GM23248 (cell line): Measurements from ENCODE around the gene C1QTNF3. TPM values are rescaled to one million over a fixed set of nuclear protein-coding genes. Genes with fewer than 3 reads are reported as not detected.

Source experiments
- DNase-seq: peaks from one replicate; pipeline ENCODE4 v3.0.0-alpha.2; 2015
- H2AFZ ChIP-seq: fragments of 200-600 bp; sonication (generic); 2 replicates; pipeline ENCODE4 v1.6.1; 2016; ENCODE audit warnings: antibody characterized with exemption
- H3F3A ChIP-seq: fragments of 200-600 bp; sonication (generic); 2 replicates; pipeline ENCODE4 v1.6.1; 2016; ENCODE audit warnings: mild to moderate bottlenecking, antibody characterized with exemption, mixed run types; ENCODE audit not compliant: insufficient read depth
- H3K27ac ChIP-seq: fragments of 200-600 bp; sonication (generic); 2 replicates; pipeline ENCODE4 v1.5.1; 2016; ENCODE audit warnings: mild to moderate bottlenecking
- H3K27me3 ChIP-seq: fragments of 200-600 bp; sonication (generic); replicated peaks from 2 replicates; pipeline ENCODE4 v1.6.1; 2016; ENCODE audit warnings: mild to moderate bottlenecking; ENCODE audit not compliant: insufficient read depth
- H3K36me3 ChIP-seq: fragments of 200-600 bp; sonication (generic); 2 replicates; pipeline ENCODE4 v1.6.1; 2016; ENCODE audit warnings: low read depth, mild to moderate bottlenecking
- H3K4me1 ChIP-seq: fragments of 200-600 bp; sonication (generic); 2 replicates; pipeline ENCODE4 v1.6.1; 2016; ENCODE audit warnings: mild to moderate bottlenecking; ENCODE audit not compliant: insufficient read depth
- H3K4me2 ChIP-seq: fragments of 200-600 bp; sonication (generic); one replicate; pipeline ENCODE4 v1.6.1; 2016; ENCODE audit warnings: mild to moderate bottlenecking; ENCODE audit not compliant: unreplicated experiment
- H3K4me3 ChIP-seq: fragments of 200-600 bp; sonication (generic); 2 replicates; pipeline ENCODE4 v1.5.1; 2016; ENCODE audit warnings: mild to moderate bottlenecking
- H3K79me2 ChIP-seq: fragments of 200-600 bp; sonication (generic); 2 replicates; pipeline ENCODE4 v1.6.1; 2016; ENCODE audit warnings: mild to moderate bottlenecking; ENCODE audit not compliant: insufficient read depth
- H3K9ac ChIP-seq: fragments of 200-600 bp; sonication (generic); 2 replicates; pipeline ENCODE4 v1.6.1; 2016; ENCODE audit warnings: mild to moderate bottlenecking
- H3K9me2 ChIP-seq: fragments of 200-600 bp; sonication (generic); 2 replicates; pipeline ENCODE4 v1.6.1; 2016; ENCODE audit warnings: mixed run types, mild to moderate bottlenecking, moderate library complexity; ENCODE audit not compliant: insufficient read depth
- H3K9me3 ChIP-seq: fragments of 200-600 bp; sonication (generic); one replicate; pipeline ENCODE4 v1.6.1; 2017; ENCODE audit warnings: low read depth
- H4K20me1 ChIP-seq: fragments of 200-600 bp; sonication (generic); 2 replicates; pipeline ENCODE4 v1.6.0; 2016; ENCODE audit not compliant: insufficient read depth
- EZH2 ChIP-seq: fragments of 200-600 bp; sonication (generic); IDR thresholded peaks from 2 replicates; pipeline ENCODE4 v1.6.1; 2018; ENCODE audit warnings: antibody characterized with exemption, mild to moderate bottlenecking; ENCODE audit not compliant: insufficient read depth, poor library complexity, severe bottlenecking
- EZH2phosphoT487 ChIP-seq: fragments of 200-600 bp; sonication (generic); IDR thresholded peaks from 2 replicates; pipeline ENCODE4 v1.6.1; 2018; ENCODE audit warnings: antibody characterized with exemption, moderate library complexity, mild to moderate bottlenecking, low read depth; ENCODE audit not compliant: insufficient read depth
- WGBS, 2 experiments: methylation state at CpG; one replicate each; pipeline ENCODE4 v1.1.6; 2015 to 2017; ENCODE audit warnings: low lambda C conversion rate in 2 of 2, low coverage in 1 of 2; ENCODE audit errors: missing lambda C conversion rate in 2 of 2; 5-methylcytosine and 5-hydroxymethylcytosine counted together
- in situ Hi-C: fragments of 300-500 bp; cut with MboI; formaldehyde crosslinking; loops from 2 replicates; pipeline ENCODE4 v1.15.0; 2020
- polyA plus RNA-seq: library from polyadenylated mRNA; unstranded; fragments of >200 nt; fragmentation: Nextera tagmentation; extraction: Ambion mirVana; gene quantifications from 2 replicates; pipeline ENCODE4 v1.2.1, GENCODE V29; 2016
- total RNA-seq: library from RNA; depleted of rRNA; stranded (reverse); fragments of >200 nt; shearing (Covaris generic); gene quantifications from 2 replicates; pipeline ENCODE4 v1.2.3, GENCODE V29; 2014

The C1QTNF3 gene
- total and polyA plus RNA-seq, 2 experiments from 2014 or later: 0.11 to 0.58 TPM

GRCh38 chr5:33985447-33985846 lies 57.6 kb downstream of the C1QTNF3 start:
- Histone ChIP-seq H3F3A (0 out of 2 replicates have a peak, but pooled peaks cover 9% of the 10 kb centered on the region), H3K9ac (no peak overlapping the region), H3K27me3 (no peaks in the 10 kb centered on the region), H2AFZ (no peak overlapping the region), H3K9me2 (no peaks in the 10 kb centered on the region; the same call in 1 of the 2 replicates), H3K36me3 (peaks cover 14% of the 10 kb centered on the region; the same call in 1 of the 2 replicates), H3K4me1 (peaks cover 11% of the 10 kb centered on the region), H3K4me2 (no peak overlapping the region), H3K79me2 (no peaks in the 10 kb centered on the region), H3K4me3 (no peak overlapping the region), H3K9me3 (no peaks in the 10 kb centered on the region), H3K27ac (no peak overlapping the region), H4K20me1 (no peaks in the 10 kb centered on the region)
- TF ChIP-seq EZH2phosphoT487 (no peak), EZH2 (no peak)
- no peak for DNase-seq
- in situ Hi-C loops: no loop called here
- 87 to 91% methylated on average over 6 of the region's 6 CpGs for WGBS, 2 experiments

DNA sequence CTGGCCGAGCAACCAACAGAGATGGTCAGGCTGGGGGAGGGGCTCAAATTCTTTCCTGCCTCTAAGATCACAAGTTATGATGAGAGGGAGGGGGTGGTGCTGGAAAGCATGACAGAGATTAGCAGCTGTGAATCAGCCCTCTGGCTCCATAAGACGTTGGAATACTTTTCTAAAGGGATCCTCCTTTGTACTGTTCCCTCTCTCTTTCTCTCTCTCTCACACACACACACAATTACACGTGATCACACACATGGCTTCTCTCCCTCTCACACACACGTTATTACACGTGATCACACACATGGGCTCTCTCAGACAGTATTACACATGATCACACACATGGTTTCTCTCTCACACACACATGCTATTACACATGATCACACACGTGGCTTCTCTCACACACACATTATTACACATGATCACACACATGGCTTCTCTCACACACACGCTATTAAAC lies 58.3 kb downstream of the C1QTNF3 start, which contains the start of gene SLC45A2:
SLC45A2 (minus strand) TSS at position 23 of the 454 bp plus-strand sequence. CDS start 110 bp downstream, outside the sequence.
- peak; percentile 50 for DNase-seq
- H3K4me2 ChIP-seq: no peak within 1 kb of the TSS

GRCh38 chr5:33984178-33984577 lies 58.8 kb downstream of the C1QTNF3 start:
- no peaks in the 10 kb centered on the region; the same call in 1 of the 2 replicates for H3K9me2 ChIP-seq
- H3K9ac ChIP-seq: no peak overlapping the region
- WGBS, 2 experiments: 94 to 95% methylated on average over 15 of the region's 15 CpGs
- H3K27me3 ChIP-seq: no peaks in the 10 kb centered on the region
- peaks cover 11% of the 10 kb centered on the region for H3K4me1 ChIP-seq
- 0 out of 2 replicates have a peak, but pooled peaks cover 9% of the 10 kb centered on the region for H3F3A ChIP-seq
- in situ Hi-C loops: no loop called here
- no peak for DNase-seq
- H3K4me2 ChIP-seq: no peak overlapping the region
- H4K20me1 ChIP-seq: no peaks in the 10 kb centered on the region
- no peak overlapping the region for H3K27ac ChIP-seq
- H3K9me3 ChIP-seq: no peaks in the 10 kb centered on the region
- TF ChIP-seq EZH2phosphoT487: no peak
- no peak for TF ChIP-seq EZH2
- H3K4me3 ChIP-seq: no peak overlapping the region
- no peaks in the 10 kb centered on the region for H3K79me2 ChIP-seq
- H2AFZ ChIP-seq: no peak overlapping the region
- peaks cover 11% of the 10 kb centered on the region; the same call in 1 of the 2 replicates for H3K36me3 ChIP-seq

More for the DNA sequence above, 58.3 kb downstream of the C1QTNF3 start, which contains the start of gene SLC45A2:
- H3K79me2 ChIP-seq: no peaks in the 10 kb centered on the region
- no peak within 1 kb of the TSS for H3K27ac ChIP-seq
- H3K9me3 ChIP-seq: no peaks in the 10 kb centered on the region
- no peak within 1 kb of the TSS for H3K4me3 ChIP-seq
- peaks cover 14% of the 10 kb centered on the region; the same call in 1 of the 2 replicates for H3K36me3 ChIP-seq
- no peaks in the 10 kb centered on the region for H4K20me1 ChIP-seq
- in situ Hi-C loops: no loop called here
- no peak within 1 kb of the TSS for H3K9ac ChIP-seq
- H3K27me3 ChIP-seq: no peaks in the 10 kb centered on the region
- H2AFZ ChIP-seq: no peak within 1 kb of the TSS
- 0 out of 2 replicates have a peak, but pooled peaks cover 9% of the 10 kb centered on the region for H3F3A ChIP-seq
- no peaks in the 10 kb centered on the region; the same call in 1 of the 2 replicates for H3K9me2 ChIP-seq
- whole genome bisulfite sequencing, 2 experiments: 42 to 43% methylated on average over 7 of the region's 7 CpGs
- peaks cover 11% of the 10 kb centered on the region for H3K4me1 ChIP-seq
- TF ChIP-seq EZH2 (no peak), EZH2phosphoT487 (no peak)

GRCh38 chr5:33981408-33982162 lies 61.4 kb downstream of the C1QTNF3 start:
- no peaks in the 10 kb centered on the region for H3K36me3 ChIP-seq
- no peak overlapping the region for H3K4me3 ChIP-seq
- H3K4me1 ChIP-seq: peaks cover 11% of the 10 kb centered on the region
- no peak overlapping the region for H3K9ac ChIP-seq
- H3K27me3 ChIP-seq: no peaks in the 10 kb centered on the region
- in situ Hi-C loops: no loop called here
- no peak overlapping the region for H3K27ac ChIP-seq
- peak overlapping the region; percentile 15 for H3K4me2 ChIP-seq
- TF ChIP-seq EZH2: no peak
- no peak for TF ChIP-seq EZH2phosphoT487
- H4K20me1 ChIP-seq: no peaks in the 10 kb centered on the region
- DNase-seq: peak; percentile 53
- no peaks in the 10 kb centered on the region; the same call in 1 of the 2 replicates for H3K9me2 ChIP-seq
- 53 to 58% methylated on average over 8 of the region's 8 CpGs for WGBS, 2 experiments
- no peaks in the 10 kb centered on the region for H3K9me3 ChIP-seq
- H3K79me2 ChIP-seq: no peaks in the 10 kb centered on the region
- H2AFZ ChIP-seq: 0 out of 2 replicates have a peak overlapping the region, but pooled peaks have one; percentile 21
- H3F3A ChIP-seq: 0 out of 2 replicates have a peak, but pooled peaks cover 9% of the 10 kb centered on the region
